ENCODE results near the gene PDRG1. TPM values are rescaled to one million over a fixed set of nuclear protein-coding genes. Genes with fewer than 3 reads are reported as not detected.
A peak's percentile ranks its signal among the peaks of the same experiment; 100 is the strongest.

Gene PDRG1
- total RNA-seq, 2 donors from 2014 or later: 7.3 to 8.0 TPM

DNA sequence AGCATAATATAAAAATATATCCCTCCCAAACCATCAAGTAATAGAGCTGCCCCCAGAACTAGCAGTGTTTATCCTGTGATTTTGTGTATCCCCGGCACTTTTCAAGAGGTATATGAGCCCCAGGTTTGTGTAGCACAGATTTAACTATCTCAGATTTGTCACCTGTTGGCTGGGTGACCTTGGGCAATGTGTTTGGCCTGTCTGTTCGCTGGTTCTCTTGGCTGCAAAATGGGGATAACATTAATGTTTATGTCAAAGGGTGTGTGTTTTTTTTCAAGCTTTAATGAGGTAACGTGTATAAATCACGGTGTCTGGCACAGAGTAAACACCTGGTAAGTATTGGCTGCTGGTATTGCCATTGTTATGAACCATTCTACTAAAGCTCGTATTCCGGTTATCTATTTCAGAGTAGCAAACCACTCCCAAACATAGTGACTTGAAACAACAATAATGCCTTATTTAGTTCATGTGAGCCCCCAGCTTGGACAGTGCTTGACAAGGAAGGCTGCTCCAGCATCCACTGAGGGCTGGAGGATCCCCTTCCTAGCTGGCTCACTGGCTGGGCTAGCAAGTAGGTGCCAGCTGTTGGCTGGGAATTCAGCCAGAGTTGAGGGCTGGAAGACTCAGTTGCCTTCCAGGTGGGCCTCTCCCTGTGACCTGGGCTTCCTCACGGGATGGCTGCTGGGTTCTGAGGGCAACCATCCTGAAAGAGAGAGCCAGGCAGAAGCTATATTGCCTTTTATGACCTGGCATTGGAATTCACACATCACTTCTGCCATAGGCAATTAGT, 36.2 kb downstream of the PDRG1 start:
- intact Hi-C loops (cut with DNase I, micrococcal nuclease): no loop called here
- no peak for DNase-seq

GRCh38 chr20:31914170-31914569, 37.7 kb downstream of the PDRG1 start:
- DNase-seq: no peak
- no peak for ATAC-seq
- intact Hi-C loops (cut with DNase I, micrococcal nuclease): no loop called here

More for the DNA sequence above, 36.2 kb downstream of the PDRG1 start:
- ATAC-seq: no peak

DNA sequence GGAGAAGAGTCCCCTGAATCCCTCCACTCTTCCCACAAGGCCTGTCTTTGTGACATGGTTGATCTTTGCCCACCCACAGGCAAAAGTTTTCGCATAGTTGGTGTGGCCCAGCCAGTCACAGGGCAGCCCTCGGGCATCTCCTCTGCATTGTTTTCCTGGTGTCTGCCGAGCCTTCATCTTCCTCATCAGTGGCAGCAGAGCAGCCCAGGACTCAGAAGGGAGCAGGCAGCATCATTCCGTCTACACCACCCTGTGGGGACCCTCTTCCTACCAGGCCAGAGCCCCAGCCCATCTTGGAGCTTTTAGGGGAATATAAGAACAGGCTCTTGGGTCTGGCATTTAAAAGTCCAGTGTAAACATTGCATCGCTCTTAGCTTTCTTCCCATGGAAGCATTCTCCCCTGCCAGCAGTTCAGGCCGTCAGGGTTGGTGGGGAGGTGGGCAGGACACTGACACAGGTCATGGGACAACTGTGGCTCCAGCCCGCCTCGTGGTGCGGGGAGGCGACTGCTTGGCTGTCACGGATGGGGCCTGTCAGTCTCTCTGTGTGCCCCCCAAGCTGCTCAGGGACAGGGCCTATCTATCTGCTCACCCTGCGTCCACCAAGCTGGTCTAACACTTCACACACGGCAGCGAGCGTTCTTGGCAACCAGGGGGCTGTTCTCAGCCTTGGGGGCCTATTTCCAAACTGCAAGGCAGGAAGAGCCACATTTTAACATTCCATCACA, 38.3 kb downstream of the PDRG1 start:
- intact Hi-C loops (cut with DNase I, micrococcal nuclease): no loop called here
- ATAC-seq (no peak), DNase-seq (no peak)

GRCh38 chr20:31910071-31910803, 41.6 kb downstream of the PDRG1 start:
- DNase-seq: no peak
- intact Hi-C loops (cut with DNase I, micrococcal nuclease): no loop called here
- no peak for ATAC-seq

GRCh38 chr20:31909253-31910070, 42.4 kb downstream of the PDRG1 start:
- intact Hi-C loops (cut with DNase I, micrococcal nuclease): no loop called here
- no peak for DNase-seq
- no peak for ATAC-seq

DNA sequence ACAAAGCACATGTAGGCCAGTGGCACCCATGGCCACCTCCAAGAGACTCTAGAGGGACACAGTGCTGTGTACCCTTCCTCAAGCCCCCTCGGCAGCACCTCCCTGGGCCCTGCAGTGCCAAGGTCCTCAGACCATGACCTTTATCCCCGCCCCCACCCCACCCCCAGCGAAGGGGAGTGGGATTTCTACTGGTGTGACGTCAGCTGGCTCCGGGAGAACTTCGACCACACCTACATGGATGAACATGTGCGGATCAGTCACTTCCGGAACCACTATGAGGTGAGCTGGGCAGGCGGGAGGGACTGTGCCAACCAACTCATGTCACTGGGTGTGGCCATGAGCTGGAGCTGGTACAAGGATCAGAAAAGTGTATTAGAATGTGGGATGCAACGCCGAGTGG, 43.4 kb downstream of the PDRG1 start:
- ATAC-seq (no peak), DNase-seq (no peak)
- intact Hi-C loops (cut with DNase I, micrococcal nuclease): no loop called here

GRCh38 chr20:31908016-31908415, 43.8 kb downstream of the PDRG1 start:
- DNase-seq (no peak), ATAC-seq (no peak)
- intact Hi-C loops (cut with DNase I, micrococcal nuclease): no loop called here

- ATAC-seq (no peak), DNase-seq (no peak)
- intact Hi-C loops (cut with DNase I, micrococcal nuclease): no loop called here
These were observed 44.8 kb downstream of the PDRG1 start for GRCh38 chr20:31907046-31907445.

GRCh38 chr20:31906001-31906400, 45.8 kb downstream of the PDRG1 start:
- intact Hi-C loops (cut with DNase I, micrococcal nuclease): no loop called here
- ATAC-seq (no peak), DNase-seq (no peak)

DNA sequence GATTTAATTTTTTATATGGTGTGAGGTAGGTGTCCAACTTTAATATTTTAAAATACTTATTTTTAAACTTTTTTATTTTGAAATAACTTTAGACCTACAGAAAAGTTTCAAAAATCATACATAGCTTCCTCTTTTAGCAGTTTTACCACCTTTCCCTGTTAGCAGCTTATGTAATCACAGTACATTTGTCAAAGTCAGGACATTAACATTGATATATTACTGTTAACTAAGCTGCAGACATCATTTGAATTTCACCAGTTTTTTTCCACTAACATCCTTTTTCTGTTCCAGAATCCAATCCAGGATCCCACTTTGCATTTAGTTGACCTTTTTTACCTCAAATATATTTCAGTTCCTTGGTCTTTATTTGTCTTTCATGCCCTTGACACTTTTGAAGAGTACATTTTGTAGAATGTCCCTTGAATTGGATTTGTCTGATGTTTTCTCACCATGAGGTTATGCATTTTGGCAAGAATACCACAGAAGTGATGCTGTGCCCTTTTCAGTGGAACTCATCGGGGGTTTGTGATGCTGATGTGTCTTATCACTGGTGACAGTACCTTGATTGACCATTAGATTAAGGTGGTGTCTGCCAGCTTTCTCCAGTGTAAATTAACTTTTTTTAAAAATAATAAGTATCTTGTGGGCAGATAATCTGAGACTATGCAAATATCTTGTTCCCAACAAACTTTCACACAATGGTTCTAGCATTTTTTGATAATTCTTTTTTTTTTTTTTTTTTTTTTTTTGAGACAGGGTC, 48.0 kb downstream of the PDRG1 start:
- intact Hi-C loops (cut with DNase I, micrococcal nuclease): no loop called here
- no peak for DNase-seq
- ATAC-seq: no peak

DNA sequence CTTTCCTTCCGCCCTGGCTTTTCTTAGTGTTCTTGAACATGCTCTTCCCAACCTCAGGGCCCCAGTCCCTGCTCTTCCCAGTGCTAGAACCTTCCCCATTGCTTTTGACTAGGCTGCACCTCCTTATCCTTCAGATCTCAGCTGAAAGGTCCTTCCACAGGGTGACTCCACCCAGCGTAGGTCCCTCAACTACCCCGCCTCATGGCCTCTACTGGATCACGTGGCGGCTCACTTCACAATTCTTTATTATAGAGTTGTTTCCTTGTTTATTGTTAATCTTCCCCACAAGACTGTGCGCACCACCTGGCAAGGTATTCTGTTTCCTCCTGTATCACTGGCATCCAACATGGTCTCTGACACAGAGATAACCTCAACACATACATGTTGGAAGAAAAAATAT, 50.2 kb downstream of the PDRG1 start:
- no peak for DNase-seq
- intact Hi-C loops (cut with DNase I, micrococcal nuclease): no loop called here

DNA sequence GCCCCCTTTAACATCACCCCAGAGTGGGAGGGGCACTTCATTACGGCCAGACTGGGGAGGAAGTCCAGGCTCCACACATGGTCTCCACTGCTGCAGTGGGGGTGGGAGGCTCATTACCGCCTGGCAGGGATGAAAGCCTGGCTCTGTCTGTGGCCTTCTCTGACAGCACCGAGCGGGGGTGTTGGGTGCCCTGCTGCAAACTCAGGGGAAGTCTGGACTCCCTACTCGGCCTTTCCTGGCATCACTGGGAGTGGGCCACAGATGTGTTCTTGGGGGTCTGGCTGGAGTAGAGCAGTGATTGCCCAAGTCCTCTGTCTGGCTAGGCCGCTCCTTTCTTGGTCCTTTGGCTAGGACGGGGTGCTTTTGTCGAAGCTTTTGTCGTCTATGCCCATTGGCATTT, 54.3 kb downstream of the PDRG1 start:
- intact Hi-C loops (cut with DNase I, micrococcal nuclease): no loop called here
- DNase-seq (no peak), ATAC-seq (no peak)

More for the DNA sequence above, 50.2 kb downstream of the PDRG1 start:
- ATAC-seq: peak; percentile 77

DNA sequence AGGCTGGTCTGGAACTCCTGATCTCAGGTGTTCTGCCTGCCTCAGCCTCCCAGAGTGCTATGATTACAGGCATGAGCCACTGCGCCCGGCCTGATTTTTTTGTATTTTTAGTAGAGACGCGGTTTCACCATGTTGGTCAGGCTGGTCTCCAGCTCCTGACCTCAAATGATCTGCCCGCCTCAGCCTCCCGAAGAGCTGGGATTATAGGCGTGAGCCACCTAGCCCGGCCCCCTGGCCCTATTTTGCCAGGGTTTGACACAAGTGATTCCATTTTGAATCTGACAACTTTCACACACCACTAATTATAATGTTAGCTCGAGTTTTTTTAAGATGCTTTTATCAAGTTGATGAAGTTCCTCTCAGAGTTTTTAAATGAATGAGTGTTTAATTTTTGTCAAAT, 55.8 kb downstream of the PDRG1 start:
- DNase-seq (no peak), ATAC-seq (no peak)
- intact Hi-C loops (cut with DNase I, micrococcal nuclease): no loop called here

DNA sequence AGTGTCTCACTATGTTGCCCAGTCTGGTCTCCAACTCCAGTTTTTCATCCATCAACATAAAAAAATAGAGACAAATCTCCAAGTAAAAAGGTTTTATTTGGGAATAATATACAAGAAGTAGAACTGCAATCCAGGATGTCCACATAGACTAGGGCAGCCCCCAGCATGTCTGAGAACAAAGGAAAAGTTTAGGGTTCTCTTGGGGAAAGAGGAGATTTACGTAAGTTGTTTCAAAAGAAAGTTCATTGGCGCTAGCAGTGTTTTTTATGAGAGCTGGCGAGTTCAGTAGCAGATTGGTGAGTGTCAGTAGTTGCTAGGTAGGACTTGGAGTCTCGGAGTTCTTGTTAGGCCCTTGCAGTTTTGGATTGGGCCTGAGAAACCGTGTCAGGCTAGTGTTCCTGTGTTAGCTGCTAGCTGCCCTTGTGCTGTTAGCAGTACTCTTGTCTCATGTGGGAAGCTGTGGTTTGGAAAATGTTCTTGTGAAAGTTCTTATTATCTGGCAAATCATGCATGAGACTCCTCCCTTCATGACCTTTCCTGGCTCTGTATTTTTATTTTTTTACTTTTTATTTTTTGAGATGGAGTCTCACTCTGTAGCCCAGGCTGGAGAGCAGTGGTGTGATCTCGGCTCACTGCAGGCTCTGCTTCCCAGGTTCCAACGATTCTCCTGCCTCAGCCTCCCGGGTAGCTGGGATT, 56.7 kb downstream of the PDRG1 start:
- intact Hi-C loops (cut with DNase I, micrococcal nuclease): no loop called here
- ATAC-seq (peak; percentile 78), DNase-seq (peak; percentile 14 to 47)

All from left colon (tissue), 2 donors.